LoVo (cell line): ENCODE measurements around the gene HK1.

Experiments used
- DNase-seq: peaks from one replicate; pipeline ENCODE4 v3.0.0-alpha.2; 2016; ENCODE audit warnings: low spot score

HK1 gene

DNA sequence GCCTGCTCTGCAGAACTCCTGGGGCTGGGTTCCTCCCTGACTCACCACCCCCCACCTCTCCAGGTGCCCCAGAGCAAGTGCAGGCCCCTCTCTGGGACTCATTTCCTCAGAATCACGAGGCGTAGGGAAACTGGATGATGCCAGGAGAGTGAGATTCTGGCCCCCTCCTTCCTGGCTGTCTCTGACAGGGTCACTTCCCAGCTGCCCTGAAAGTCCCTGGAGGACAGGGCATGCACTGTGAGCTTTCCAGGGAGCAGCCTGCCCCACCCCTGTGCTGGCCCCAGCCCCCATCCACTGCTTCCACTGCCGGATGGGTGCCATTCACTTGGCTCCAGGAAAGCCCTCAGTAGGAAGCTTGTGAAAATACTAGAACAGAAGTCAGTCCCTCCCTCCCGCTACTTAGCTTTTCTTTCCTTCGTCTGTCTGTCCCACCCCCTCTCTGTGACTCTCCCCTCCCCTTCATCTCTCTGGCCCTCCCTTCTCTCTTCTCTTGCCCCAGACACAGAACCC, 128.1 kb downstream of the HK1 start:
- DNase-seq: no peak

DNA sequence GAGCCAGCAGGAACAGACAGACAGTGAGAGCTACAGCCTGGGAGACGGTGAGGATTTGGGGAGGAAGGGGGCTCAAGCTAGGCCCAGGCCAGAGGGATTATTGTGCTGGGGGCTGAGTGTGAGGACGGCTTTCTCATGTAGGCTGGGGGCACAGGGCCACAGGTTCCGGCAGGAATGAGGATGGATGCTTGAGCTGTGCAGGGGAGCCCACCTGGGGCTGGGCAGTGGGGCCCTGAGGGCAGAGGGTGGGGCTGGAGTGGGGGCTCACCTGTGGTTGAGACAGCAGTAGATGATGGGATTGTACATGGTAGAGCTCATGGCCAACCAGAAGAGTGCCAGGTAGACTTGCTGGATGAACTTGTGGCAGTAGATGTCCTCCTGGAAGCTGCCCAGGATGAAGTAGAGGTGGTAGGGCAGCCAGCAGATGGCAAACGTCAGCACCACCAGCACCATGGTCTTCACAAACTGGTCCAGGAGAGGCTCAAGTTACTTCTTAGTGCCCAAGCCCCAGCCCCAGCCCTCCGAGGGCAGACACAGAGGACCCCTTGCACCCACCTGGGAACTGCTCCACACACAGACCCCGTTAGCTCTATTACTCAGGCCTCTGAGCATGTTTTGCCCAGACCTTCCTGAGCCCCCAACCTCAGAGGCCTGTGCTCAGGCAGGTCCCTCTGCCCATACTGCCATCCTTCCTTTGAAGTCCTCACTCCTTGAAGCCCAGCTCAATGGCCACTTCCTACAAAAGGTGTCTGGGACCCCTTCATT, 128.7 kb downstream of the HK1 start:
- no peak for DNase-seq

DNA sequence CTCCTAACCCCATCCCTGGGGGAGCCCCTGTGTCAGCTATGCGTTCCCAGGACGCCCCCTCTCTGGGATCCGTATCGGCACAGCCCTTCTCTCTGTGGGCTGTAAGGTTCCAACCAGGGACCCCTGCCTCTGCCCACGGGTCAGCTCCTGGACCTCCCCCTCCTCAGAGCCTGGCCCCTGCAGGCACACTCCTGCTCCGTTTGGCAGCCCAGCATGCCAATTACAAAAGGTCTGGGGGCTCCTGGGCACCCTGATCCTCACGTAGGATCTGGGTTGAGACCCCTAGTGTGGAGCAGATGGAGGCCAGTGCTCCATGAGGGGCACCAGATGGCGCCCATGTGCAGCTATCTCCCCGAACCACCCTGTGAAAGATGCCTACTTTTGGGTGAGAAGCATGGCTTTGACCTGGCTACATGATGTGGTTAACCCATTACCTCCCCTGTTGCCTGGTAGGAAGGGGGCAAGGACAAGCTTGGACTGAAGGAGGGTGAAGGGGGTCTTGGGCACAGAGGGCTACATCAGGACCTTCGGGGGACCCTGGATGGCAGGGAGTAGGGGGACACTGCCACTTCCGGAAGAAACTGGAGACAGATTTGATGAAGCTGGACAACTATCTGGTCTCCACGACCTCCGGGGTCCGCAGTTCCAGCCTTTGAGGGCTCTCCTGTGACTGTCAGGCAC, 129.5 kb downstream of the HK1 start:
- peak; percentile 7 for DNase-seq

DNA sequence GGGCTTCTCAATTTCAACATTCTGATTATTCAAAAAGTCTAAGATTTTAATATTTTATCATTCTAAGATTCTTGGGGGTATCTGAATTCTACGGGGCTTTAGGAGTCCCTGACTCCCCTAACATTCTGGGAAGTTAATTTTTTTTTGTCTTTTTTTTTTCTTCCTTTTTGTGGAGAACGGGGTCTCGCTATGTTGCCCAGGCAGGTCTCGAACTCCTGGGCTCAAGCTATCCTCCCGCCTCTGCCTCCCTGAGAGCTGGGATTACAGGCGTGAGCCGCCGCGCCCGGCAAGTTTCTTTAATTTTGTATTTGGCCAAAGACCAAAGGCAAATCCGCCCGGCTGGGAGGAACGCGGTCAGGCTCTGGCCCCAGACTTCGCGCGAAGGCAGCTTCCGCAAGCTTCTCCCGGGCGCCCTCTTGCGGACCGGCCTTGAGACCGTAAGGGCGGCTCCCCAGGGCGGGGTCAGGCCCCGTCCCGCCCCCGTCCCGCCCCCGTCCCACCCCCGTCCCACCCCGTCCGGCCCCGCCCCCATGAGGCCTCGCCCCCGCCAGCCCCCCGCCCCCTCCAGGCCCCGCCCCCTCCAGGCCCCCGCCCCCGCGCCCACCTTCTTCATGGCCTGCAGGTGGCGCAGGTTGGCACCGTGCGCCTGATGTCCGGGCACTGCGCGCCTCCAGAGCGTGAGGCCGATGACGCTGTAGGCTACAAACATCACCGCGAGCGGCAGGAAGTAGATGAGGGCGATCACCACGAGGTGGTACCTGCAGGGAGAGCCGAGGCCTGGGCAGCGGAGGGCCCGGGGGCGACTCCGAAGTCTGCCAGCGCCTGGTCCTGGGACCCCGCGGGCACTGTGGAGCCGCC, 130.3 kb downstream of the HK1 start:
- peak; percentile 98 for DNase-seq

DNA sequence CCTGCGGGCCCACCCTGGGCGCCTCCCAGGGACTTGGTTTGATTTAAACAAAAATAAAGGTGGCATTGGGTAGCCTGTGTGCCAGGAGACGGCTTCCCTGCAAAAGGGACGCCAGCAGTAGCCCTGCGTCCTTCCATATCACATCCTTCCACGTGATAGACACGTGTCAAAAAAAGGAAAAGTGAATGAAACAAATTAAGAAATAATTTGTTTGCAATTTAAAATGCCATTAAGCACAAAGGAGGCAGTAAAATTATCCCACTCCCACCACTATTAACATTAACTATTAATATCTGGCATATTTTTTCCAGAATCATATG, 130.8 kb downstream of the HK1 start:
- no peak for DNase-seq

DNA sequence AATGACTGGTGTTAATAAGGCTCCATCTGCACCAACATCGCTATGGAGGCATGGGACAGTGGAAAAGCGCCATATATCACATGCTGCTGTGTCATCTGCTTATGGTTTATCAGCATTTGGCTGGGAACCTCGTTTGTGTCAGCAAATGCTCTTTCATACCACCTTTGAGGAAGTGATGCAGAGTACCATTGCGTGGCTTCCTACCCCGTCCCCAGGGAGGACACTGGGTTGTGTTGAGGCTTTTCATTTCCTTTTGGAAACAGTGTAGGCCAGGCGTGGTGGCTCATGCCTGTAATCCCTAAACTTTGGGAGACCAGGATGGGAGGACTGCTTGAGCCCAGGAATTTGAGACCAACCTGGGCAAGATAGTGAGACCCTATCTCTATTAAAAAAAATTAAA, 131.7 kb downstream of the HK1 start:
- no peak for DNase-seq

DNA sequence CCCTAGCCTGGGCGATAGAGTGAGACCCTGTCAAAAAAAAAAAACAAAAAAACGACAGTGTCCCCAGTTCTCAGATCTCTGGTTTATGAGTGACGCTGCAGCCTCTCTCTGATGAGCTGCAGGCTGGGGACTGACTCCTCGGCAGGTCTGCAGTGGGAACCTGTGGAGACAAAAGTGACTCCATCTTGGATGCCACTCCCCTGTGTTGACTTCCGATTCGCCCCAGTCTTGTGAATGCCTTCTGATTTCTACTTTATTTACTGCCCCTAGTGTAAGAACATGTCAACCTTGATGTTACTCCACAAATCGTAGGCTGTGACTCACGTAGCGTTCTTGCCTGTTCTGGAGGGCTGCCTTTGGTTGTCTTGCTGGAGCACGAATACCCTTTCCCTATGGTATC, 132.2 kb downstream of the HK1 start:
- no peak for DNase-seq

DNA sequence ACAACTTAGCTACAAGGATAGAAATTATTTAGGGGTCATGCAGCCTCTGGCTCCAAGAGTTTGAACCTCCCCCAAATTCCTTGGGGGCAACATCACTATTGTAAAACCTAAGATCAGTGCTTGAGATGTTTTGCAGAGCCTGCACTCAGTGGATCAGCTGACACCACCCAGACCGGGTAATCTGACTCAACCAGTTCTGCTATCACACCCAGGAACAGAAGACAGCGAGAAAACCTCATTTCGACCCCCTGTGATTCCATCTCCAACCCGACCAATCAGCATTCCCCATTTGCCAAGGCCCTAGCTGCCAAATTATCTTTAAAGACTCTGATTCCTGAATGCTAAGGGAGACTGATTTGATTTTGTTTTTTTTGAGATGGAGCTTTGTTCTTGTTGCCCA, 133.2 kb downstream of the HK1 start:
- DNase-seq: no peak

DNA sequence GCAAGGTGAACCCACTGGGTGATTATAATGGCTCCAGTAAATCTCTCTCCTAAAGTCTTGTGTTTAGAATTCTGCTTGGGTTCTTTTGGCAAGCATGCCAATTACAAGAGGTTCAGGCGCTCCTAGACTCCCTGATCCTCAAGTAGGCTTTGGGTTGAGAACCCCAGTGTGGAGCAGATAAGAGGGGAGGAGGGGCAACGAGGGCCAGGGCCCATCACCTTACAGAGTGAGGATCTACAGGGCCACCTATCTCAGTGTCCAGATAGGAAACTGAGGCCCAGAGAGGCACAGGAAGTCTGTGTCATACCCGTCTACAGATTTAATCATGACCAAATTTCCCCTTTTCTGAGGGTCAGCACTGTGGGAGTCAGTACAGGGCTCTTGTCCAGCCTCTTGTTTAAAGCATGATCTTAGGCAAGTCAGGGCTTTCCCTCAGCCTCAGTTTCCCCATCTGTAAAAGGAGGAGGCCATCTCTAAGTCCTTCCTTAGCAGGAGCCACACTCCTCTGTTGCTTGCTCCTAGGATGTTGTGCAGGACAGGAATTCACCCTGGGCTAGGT, 134.0 kb downstream of the HK1 start:
- DNase-seq: no peak

DNA sequence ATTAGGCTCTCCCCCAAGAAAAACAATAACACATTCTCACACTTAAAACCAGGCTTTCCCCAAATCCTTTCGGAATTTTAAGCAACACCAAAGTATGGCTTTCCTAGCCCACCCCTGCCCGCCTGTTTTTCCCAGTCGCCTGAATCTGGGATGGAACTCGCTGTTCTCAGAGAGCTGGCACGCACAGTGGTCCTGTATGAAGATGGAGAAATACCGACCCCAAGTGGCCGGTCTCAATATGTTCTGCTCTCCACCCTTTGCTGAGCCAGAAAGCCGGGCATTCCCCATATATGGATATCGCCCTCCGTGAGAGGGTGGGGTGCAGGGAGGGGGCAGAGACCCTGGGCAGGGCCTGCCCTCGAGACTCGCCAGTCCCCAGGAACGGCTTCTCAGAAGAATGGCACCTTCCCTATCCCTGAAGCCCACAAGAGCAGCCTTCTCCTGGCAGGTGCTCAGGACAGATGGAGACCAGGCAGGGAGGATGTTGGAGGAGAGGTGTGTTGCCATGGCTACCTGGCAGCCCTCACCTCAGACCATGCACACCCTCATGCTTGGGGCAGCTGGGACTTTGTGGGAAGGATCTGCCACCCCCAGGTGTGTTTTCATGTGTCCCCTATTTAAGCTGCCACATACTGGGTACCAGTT, 135.0 kb downstream of the HK1 start:
- DNase-seq: no peak

DNA sequence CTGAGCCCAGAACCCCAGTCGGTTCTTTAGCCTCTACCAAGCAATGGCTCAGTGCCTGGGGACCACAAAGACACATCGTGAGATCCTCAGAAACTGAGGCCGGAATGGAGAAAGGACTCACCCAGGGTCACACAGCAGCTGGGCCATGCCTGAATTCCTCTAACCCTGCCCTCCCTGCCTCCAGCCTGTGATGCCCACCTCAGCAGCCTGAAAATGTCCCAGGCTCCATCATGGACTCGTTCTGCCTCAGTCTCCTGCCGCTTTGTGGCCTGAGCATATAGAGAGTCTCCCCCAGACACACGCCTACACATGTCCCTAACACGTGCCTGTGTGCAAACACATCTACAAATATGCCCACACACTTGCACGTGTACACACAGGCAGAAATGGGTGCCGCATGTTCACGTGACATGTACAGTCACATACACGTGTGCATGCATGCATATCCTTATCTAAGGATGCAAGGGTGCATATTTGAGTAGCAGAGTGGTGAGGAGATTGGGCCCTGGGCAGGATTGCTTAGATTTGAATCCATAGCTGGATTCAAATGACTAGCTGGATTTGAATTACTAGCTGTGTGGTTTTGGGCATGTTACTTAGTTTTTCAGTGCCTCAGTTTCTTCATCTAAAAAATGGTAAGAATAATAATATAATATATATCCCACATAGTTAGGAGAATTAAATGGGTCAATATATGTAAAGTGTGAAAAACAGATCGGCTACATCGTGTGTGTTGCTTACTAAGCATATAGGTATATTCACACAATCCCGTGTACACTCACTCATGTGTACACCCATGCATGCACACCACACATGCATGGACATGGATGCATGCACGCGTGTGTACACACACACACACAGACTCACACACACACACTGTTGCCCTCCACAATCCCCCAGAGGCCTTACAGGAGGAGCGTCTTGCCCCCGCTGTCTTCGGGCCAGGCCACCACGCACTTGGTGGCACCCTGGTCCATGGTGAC, 136.0 kb downstream of the HK1 start:
- no peak for DNase-seq

DNA sequence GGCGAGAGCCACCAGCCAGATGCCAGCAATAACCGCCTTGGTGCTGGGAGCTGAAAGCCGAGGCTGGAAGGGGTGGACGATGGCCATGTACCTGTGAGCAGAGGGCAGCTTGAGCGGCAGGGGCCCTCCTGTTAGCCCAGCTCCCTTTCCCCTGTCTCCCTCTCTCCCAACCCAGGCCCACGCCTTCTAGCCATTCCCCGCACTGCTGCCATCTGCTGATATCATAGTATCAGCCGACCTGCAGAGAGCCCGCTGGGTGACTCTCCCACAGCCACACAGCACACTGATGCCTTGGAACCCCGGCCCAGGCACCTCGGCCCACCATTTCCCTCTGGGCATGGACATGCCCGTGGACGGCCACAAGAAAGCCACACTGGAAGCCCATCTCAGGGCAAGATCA, 136.8 kb downstream of the HK1 start:
- DNase-seq: no peak

DNA sequence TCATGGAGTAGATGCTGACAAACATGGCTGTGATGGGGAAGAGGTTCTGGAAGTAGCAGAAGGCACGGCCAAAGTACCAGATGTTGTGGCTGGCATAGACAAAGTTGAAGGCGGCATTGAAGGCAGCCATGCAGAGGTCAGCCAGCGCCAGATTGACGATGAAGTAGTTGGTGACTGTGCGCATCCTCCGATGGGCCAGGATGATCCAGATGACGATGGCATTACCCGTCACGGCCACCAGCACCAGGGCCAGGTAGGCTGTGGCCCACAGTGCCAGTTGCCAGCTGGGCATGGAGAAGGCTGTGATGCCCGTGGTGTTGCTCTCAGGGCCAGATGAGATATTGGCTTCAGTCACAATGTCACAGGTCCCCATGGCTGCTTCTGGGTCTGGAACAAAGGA, 137.7 kb downstream of the HK1 start:
- DNase-seq: no peak

DNA sequence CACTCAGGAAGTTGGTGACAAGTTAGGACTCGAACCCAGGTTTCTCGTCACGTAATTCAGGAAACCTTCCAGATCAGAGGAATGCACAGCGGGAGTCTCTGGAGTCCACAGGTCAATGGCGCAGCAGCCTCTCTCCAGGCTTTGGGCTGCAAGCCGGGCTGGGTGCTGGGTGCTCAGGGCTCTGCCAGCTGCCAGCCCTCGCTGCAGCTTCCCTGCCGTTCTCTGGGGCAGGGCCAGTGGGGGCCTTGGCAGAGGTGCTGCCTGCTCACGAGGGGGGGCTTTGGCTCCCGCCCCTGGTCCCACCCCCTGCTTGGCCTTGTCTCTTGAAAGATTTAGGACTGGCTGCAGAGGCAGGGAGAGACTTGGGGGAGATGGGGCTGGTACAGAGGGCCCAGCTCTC, 138.4 kb downstream of the HK1 start, which contains the start of gene TACR2:
Gene TACR2 (minus strand): TSS at position 224 of the 400 bp plus-strand sequence. CDS start 595 bp downstream, outside the sequence.
- DNase-seq: no peak

DNA sequence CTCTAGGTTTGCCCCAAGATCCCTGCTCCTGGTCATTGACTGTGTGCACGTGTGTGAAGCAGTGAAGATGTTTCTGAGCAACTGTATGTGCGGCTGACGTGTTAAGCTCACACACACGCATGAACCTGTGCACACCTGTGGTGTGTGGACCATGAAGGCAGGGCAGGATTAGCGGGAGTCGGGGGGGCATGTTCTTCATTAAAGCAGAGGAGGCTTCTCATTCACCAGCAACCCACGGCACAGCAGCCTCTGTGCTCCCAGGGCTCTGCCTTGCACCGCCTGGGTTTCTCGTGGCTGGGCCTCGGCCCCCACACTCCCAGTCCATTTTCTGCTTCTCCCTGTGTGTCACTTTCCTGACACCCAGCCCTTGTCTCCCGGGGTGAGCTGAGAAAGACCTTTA, 139.2 kb downstream of the HK1 start:
- no peak for DNase-seq

DNA sequence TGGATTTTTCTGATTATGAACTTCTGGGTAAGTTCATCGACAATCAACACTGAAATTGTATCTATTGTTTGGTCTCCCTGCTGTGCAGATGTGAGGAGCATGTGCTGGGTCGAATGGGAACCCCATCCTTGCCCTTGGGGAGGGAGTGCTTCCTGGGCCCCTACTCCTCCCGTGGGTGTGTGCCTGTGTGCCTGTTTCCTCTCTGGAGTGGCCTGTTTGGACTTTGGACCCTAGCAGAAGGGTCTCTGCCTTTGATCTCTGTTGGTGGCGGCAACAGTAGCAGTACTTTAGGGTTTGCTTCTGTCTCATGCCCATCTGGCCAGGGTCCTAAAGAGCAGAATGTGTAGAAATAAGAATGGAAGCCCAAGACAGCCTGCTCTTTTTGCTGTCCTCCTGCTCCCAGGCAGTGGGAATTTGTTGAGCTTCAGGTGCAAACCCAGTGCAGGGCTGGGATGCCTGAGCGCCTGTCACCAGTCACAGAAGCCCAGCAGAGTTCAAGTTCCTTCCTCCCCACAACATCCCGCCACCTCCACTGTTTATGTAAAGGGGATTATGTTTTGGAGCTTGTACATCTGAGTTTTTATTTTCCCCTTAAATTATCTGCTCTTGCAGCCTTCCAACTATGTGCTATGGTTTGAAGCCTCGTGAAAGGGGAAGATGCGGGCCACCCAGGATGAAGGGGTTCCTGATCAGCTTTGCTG, 139.9 kb downstream of the HK1 start:
- DNase-seq: peak; percentile 78

DNA sequence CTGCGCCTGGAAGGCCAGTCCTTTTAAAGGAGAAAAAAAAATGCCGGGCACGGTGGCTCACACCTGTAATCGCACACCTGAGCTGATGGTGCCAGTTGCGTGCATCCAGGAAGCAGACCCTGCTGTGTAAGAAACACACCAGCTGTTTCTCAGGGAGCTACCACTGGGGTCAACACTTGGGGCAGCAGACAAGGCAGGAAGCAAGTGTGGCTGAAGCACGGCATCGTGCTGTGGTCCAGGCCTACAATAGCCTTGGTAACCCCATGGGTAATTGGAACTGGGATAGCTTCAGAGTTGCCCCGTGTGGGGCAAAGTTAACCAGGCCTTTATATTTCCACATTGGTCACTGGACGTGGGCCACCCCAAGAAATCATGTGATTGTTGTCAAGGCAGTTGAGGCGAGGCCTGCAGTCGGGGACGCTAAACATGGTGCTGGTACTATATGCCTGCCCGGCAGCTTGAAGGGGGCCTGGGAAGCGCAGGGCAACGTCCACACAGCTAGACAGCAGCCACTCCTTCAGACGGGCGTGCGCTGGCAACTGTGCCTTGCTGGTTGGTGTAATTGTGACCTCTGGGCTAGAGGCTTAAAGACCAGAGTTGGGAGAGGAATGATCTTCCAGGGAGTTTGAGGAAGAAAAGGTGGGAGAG, 140.9 kb downstream of the HK1 start:
- no peak for DNase-seq

DNA sequence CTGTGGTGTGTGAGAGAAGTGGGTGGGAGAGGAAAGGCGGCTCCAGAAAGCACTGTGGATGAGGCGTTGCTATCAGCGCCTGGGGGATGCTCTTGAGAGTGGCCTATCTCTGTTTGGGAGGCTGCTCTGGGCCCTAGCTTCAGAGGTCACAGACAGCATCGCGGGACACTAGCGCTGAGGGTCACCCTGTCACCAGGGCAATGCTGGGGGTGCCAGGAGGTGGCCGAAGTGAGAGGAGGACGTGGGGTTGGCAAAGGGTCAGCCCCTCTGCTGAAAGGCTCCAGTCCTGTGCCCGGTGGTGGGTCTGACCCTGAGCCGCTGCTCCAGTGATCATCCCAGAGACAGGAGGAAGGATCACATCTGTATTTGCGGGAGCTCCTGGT, 141.4 kb downstream of the HK1 start:
- no peak for DNase-seq

DNA sequence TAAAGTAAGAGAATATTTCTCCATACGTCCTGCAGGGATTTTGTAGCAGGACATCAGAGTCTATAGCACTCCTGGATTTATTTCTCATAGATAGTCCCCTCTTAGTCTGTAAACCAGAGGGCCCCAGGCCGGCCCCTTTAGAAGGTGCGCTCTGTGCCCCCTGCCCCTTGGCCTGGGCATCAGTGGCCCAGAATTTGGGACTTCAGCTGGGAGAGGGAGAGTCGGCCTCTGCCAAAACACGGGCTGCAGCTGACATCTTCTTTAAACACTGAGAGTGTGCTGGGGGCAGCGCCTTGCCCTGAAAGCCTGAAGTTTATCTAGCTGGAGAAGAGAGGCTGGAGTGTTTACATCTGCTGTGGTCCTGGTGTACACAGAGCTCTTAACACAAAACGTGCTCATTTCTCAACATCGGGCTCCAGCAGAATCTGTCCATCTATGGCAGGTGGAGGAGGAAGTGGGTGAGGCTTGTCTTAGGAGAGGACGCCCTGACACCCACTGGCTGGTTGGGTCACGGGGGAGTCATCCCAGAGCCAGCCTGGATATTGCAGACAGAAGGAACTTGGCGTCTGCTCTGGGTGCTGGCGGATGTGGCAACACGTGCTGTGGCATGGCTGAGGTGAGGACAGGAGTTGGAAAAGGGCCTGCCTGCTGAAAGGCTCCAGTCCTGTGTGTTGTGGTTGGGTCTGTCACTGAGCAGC, 143.5 kb downstream of the HK1 start:
- DNase-seq: no peak
